Limb (tissue), 2 donors: ENCODE data around the gene TGM2.
A peak's percentile ranks its signal among the peaks of the same experiment; 100 is the strongest.

Experiments used
- DNase-seq, 2 donors: peaks; one replicate each; pipeline ENCODE4 v3.0.0-alpha.2; 2016; ENCODE audit errors: extremely low spot score in 2 of 2

TGM2 gene

DNA sequence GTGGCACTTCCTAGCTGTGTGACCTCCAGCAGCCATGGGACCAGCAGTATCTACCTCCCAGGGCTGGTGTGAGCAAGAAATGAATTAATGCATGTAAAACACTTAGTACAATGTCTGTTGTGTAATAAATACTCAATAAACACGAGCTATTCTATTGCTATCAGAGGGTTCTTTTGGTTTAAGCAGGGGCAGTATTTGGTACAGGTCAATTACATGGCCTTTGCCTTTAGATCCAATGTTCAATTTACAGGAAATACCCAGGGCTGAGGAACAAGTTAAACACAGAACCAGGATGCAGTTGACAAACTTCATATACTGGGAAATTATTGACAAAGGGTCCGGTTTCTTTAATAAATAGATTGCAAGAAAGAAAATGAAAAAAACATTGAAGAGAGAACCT is 2.9 kb downstream of the TGM2 start:
- DNase-seq: no peak

DNA sequence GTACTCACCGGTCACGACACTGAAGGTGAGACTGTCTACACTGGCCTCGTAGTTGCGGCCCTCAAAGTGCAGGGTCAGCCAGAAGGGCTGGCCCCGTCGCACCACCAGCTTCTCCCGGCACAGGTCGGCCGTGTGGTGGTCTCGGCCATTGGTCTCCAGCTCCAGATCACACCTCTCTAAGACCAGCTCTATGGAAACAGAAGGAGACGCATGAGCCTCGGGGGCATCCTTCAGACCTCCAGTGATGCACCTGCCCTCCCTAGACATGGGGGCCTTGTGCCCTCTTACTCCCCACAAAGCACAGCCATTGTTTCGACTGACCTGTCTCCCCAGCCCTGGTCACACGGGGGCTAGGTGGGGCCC is 3.7 kb downstream of the TGM2 start:
- DNase-seq: no peak

DNA sequence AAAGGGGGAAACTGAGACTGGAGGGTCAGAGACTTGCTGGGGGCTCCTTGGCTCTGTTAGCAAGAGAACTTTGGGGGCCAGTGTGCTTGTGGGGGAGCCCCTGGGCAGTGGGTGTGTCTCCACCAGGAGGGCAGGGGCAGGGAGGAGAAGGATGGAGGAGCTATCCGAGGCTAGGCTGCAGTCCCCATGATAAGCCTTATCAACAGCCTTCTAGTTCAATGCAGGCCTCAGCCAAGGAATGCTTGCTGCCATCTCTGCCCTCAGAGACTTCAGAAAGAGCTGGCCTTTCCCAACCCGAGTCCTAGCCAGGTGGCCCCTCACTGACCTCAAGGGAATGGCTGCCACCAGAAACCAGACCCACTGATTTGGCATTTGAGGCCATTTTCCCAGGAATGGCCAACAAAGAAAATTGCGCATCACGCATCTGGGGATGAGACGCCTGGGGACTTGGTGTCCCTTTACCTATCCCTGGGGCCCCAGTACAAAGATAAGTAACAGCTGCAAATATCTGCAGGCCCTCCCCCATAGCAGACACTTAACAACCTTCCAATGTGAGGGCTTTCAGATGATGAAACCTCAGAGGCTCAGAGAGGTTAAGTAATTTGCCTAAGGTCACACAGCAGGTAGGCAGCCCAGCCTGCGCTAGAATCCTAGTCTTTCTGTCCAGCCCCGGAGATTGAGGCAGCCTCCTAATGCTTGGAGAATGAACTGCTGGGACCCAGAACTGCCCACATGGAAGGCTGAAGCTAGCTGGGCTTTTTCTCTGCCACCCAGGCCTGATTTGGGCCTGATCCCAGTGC is 4.9 kb downstream of the TGM2 start:
- DNase-seq: no peak

DNA sequence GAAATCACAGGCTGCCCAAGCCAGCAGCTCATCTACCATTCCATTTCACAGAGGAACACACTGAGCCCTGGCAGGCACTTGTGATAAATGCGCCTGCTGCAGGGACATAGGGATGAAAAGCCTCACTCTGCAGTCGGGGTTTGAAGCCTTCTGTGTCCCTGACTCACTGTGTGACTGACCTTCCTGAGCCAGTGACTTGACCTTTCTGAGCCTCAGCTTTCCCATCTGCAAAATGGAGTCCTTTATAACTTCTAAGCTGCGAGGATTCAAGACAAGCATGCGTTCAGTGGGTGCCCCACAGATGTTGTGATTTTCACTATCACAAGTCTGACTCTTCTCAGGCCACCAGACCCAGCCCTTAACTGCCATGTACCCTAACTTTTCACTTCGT is 5.5 kb downstream of the TGM2 start:
- no peak for DNase-seq

DNA sequence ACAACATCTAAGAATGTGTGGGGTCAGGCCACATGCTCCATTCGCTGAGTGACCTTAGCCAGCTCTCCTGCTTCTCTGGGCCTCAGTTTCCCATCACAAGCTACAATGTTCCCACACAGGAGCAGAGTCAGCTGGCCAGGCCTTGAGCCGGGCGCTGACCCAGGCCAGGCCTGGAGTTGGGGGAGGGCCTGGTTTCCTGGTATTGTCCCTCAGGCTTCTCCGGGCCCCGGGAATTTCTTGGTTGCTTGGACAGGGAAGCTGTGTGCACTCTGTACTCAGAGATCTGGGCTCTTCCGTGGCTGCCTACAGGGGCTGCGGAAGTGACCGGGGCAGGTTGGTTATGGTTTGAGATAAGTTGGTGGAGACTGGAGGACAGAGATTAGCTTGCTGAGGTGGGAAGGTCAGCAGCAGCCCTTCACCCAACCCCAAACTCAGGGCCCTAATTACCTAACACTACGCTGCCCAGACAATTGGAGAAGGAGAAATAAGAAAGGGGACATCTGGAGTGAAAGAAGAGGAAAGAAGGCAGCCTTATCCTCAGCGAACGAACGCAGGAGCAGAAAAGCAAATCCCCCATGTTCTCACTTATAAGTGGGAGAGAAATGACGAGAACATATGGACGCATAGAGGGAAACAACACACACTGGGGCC is 6.2 kb downstream of the TGM2 start:
- no peak for DNase-seq

DNA sequence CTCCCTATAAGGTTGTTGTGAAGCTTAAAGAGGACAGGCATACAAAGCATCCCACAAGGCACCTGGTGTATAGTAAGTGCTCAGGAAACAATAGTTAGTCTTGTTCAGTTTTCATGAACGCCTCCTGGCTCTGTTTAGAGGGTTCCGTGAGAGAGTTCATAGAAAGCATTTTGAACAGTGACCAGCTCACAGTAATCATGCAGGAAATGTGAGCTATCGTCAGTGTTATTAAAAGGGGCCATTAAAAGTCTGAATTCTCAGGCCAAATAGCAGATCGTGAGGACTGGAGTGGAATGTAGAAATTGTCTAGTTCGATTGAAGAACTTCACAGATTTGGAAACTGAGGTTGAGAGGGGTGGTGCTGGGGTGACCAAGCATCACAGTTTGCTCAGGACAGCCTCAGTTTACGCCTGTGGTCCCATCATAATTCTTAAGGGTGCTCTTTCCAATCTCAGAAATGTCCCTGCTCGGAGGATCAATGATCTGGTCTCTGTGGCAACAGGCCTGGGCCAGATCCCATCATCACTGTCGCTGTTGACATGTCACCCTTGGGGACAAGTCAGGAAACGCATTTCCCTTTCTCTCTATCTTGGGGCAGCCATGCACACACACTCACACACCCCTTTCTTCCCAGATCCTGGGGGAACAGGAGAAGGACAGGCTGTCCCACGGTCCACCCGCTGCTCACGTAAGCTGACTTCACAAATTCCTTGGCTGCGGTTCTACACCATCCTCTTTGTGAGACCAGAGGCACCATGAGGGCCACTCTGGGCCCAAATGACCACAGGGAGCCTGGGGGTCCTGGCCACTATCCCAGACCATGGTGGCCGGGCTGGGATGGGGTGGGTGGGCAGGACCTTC is 7.2 kb downstream of the TGM2 start:
- DNase-seq: no peak

DNA sequence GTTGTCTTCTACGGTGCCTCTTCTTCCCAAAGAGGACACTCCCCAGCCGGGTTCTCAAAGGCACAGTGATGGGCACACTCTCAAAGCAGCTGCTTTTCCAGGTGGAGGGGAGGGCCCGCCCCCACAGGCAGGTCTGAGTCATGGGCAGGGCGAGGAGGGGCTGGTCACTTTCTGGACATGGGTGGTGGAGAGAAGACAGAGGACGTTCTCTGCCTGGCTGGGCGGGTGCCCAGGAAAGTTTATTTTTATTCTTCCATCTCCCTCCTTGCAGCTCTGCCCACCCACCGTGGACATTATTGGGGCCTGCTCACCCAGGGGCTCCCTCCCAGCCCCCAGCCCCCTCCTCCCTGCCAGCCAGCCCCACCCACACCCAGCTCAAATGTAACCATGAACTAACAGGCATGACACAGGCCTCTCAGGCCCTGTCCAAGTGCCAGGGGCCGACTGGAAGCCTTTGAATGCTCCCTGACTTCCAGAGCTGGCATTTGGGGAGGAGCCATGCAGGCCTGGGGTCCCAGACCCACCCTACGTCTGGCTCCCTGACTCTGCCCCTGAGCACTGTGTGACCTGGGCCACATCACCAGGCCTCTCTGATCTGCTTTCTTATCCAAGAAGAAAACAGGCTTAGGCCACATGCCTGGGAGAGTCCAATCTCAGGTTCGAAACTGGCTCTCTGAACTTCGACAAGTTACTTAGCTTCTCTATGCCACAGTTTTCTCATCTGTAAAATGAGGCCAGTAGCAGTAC is 8.0 kb downstream of the TGM2 start:
- no peak for DNase-seq

DNA sequence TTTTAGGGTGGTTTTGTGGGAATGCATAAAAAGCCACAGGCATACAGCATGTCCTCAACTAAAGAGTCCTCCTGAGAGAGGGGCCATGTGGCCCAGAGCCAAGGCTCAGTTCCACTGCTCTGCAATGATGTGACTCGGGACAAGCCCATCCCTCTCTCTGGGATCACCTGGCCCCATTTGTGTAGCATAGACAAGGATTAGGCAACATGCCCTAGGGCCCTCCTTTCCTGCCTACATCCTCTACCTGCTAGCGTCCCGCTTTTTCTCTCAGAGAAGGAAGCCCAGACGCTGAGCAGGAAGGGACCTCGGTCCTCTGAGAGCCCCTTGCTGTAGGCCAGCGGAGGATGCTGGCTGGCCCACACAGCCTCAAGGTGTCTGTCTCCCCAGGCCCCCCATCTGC is 8.8 kb downstream of the TGM2 start:
- no peak for DNase-seq

DNA sequence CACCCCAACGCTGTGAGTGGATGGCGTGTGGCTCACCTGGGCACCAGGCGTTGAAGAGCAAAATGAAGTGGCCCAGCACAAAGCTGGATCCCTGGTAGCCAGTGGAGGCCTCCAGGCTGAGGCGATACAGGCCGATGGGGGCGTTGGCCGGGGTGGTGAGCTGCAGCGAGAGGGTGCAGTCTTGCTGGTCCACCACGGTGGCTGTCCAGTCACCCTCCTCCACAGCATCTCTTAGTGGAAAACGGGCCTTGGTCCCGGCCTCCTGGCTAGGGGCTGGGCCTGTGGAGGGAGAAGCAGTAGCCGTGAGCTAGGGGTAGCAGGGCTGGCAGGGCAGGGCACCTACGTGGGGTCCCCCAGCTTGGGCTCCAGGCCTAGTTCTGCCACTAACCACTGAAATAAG is 9.3 kb downstream of the TGM2 start:
- DNase-seq: no peak

DNA sequence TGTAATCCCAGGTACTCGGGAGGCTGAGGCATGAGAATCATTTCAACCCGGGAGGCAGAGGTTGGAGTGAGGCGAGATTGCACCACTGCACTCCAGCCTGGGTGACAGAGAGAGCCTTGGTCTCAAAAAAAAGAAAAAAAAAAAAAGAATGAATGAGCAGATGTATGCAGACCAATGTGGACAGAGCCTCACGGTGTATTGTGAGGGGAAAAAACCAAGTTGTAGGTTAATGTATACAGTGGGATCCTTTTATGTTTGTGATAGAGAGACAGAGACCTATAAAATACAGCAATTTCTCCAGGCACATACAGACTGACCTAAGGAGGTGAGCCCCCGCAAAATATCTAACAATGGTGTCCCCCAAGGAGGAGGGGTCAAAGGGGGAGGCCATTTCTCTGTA is 11.7 kb downstream of the TGM2 start:
- no peak for DNase-seq

DNA sequence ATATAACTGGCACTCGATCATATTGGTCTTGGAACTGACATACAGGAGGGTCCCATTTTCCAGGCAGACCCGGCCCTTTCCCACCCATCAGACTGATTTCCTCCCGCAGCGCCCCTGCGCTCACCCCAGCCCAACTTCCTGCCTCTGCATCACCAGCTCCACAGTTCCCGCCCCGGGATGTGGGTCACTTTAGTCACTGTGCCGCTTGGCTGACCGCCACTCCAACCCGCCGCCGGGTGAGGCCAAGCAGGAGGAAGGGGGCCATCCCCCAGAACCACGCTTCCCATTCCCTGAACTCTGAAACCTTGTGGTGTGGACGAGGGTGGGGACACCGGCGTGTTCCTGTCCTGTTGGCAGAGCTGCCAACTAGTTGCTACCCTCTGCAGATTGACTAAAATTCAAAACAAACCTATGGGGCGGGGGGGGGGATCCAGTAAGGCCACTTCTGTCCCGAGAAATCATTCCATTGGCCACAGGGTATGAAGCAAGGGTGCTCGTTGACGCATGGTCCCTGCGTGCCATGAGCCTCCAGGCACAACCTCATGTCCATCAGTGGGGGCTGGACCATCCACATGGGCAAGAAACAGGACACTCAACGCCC is 12.3 kb downstream of the TGM2 start:
- peak in 1 of 2 donors; percentile 80 for DNase-seq

DNA sequence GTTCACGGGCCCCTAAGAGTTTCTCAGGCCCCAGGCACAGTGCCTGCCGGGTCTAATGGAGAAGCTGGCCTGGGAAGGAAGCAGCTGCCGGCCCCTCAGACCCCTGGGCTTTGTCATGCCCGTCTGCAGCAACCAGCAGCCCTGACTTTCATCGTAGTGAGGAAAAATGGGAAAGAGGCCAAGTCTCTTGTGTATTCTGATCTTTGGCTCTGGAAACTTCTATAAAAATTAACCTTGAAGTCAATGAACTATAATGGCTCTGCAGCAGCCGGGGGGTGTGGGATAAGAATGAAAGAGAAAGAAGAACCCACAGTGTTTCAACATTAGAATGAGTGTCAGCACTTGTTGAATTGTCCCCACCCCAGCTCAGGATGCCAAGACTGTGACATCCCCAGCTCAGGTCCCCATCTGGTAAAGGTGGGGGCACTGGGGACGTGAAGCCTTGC is 12.9 kb downstream of the TGM2 start:
- DNase-seq: peak in 1 of 2 donors; percentile 56

DNA sequence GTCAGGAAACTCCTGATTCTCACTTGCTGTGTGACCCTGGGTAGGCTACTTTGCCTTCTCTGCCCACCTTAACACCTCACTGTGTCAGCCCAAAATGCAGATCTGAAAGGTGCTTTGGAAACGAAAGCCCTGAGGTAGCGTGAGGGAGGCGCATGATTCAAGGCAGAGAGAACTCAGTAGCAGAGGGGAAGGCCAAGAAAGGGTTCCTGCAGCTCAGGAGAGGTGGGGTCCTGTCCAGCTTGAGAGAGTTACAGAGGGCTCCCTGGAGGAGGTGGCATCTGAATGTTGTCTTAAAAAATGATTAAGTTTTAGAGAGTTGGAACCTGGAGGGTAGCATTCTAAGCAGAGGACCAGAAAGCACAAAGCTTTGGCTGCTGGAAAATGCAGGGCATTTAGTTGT is 13.6 kb downstream of the TGM2 start:
- DNase-seq: no peak

DNA sequence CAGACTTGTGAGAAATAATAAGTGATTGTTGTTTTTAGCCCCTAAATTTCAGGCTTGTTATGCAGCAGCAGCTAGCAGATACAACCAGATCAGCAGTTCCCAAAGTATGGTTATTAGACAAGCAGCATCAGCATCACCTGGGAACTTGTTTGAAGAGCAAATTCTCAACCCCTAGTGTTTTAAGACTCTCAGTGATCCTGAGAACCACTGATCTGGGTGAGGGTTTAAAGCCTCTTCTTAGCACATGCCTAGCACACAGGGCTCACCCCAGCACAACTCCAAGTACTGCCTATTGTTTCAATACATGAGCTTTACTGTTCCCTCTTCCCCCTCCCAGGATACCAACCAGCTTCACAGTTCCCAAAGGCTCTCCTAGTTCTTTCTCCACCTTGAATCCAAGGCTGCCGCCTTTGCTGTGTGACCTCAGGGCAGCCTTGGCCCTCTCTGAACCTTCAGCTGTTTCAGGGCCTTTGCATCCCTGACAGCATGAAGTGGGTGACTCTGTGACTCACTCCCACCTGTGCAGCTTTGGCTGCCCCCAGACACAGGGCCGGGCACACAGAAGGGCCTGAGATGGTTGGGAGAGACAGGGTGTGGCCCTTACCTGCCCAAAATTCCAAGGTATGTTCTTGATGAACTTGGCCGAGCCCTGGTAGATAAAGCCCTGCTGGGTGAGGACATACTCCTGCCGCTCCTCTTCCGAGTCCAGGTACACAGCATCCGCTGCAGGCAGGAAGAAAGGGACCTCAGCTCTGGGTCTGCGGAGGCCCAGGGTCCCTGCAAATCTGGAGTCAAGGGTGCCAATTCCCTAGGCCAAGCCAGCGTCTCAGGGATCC is 14.5 kb downstream of the TGM2 start:
- no peak for DNase-seq

DNA sequence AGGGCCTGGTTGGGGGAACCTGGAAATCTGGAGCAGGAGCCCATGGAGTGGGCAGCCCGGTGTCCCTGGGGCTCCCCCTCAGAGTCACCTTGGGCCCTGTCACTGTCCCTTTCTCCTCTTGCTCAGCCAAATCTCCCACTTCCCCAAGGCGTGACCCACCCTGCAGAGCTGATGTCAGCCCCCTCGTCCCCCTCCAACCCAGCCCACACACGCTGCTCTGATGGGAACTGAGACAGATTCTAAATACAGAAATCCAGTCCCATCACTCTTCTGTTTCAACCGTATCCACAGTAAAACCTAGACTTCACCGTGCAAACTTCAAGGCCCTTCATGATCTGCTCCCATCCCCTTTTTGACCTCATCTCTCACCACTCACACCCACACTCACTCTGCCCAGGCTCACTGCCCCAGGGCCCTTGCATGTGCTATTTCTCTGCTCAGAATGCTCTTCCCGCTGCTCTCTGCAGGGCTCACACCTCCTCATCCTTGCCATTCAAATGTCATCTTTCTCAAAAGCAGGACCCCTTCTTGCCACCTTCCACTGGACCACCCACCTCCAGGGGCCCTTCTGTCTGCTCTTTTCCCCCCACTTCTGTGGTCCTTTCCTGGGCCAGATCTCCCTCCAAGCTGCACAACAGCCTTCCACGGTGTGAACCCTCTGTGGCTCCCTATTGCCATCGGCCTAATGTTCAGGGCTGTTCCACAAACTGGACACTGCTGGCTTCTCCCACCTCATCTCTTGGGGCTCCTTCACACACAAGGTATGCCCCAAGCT is 16.6 kb downstream of the TGM2 start:
- no peak for DNase-seq

DNA sequence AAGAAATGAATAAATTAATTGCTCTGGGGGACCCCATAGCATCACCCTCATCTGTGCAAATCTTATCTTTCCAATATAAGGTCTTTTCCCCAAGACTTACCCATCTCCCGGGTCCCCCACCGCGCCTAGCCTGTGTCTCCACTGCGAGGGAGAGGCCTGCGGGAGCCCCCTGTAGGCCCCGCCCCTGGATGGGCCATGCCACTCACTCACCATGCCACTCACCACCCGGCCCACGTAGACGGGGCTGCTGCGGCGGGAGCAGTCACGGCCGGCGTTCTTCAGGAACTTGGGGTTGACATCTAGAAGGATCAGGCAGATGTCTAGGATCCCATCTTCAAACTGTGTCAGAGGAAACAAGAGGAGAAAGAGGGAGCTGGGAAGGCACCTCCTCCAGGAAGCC is 17.3 kb downstream of the TGM2 start:
- DNase-seq: no peak

DNA sequence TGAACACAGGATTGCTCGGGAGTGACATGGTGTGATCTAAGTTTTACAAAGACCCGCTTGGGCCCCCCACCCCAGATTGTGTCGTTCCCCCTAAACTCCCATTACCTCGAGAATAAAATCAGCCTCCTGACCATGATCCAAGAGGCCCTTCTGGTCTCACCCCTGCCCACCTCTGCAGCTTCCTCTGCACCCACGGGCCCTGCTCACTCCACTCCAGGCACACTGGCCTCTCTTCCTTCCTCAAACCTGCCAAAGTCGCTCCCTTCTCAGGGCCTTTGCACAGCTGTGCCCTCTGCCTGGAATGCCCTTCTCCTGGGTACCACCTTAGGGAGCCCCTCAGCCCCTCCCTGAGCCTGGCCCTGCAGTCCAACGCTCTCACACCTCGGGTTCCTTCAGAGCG is 17.9 kb downstream of the TGM2 start:
- no peak for DNase-seq

DNA sequence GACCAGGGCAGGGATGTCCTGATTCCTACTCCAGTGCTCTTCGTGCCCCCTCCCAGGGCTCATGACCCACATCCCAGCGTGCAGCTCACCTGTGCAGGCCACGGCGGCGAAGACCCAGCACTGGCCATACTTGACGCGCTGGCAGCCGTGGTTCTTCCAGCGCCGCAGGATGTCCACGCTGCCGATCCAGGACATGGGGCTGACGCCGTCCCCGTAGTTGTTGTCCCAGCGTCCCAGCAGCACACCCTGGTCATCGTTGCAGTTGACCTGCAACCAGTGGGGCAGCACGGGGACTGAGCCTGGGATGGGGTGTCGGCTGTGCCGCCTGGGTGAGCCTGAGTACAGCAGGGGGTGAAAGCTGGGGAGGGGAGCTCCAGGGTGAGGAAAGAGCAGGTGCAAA is 18.4 kb downstream of the TGM2 start:
- no peak for DNase-seq

DNA sequence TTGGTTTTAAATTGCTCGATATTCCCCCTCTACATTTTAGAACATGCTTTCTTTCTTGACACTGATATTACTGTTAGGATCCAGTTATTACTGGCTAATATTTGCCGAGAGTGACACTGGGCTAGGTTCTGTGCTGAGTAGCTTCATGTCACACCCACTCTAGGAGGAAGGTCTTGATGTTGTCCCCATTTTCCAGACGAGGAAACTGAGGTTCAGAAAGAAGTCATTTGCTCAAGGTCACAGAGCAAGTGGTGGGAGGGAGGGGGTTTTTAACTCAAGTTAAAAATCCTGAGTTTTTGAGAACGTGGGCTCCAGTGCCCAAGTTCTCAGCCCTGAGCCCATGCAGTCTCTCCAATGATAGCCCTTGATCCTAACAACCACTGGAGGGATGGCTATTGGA is 18.9 kb downstream of the TGM2 start:
- no peak for DNase-seq

DNA sequence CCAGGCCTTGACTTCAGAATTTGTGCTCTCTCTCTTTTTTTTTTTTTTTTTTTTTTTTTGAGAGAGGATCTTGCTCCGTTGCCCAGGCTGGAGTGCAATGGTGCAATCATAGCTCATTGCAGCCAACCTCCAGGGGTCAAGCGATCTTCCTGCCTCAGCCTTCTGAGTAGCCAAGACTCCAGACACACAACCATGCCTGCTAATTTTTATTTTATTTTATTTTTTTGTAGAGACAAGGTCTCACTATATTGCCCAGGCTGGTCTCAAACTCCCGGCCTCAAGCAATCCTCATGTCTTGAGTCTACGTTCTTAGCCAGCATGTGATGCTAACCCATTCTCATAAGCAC is 19.4 kb downstream of the TGM2 start:
- DNase-seq: no peak
